GM12878 (cell line): ENCODE results near the gene SPIRE1. TPM values are rescaled to one million over a fixed set of nuclear protein-coding genes. Genes with fewer than 3 reads are reported as not detected.

Experiments used
- ATAC-seq: fragments of 200-7000 bp; cut with Tn5 transposase; 3 replicates; pipeline ENCODE4 v1.9.1; 2020; ENCODE audit warnings: mild to moderate bottlenecking, moderate library complexity
- BruUV-seq: library from RNA; stranded (reverse); fragments of 400-500 nt; replicated peaks from 2 replicates; lab custom pipeline; 2021; lab: Mats Ljungman, UMichigan
- CTCF ChIA-PET: fragments of 300-600 bp; sonication (Branson Sonifier 250); formaldehyde crosslinking; extraction: SDS; loops from one replicate; lab custom pipeline; 2021; ENCODE audit warnings: inconsistent platforms; lab: Yijun Ruan, JAX
- POLR2A ChIA-PET: fragments of 350-600 bp; formaldehyde crosslinking; extraction: SDS; loops from one replicate; lab custom pipeline; 2021; ENCODE audit warnings: inconsistent platforms; lab: Charles Lee
- RAD21 ChIA-PET: fragments of 300-600 bp; sonication (Branson Sonifier 250); formaldehyde crosslinking; loops from one replicate; lab custom pipeline; 2023; ENCODE audit warnings: antibody characterized with exemption; ENCODE audit not compliant: unreplicated experiment; lab: Charles Lee
- SMC1A ChIA-PET: fragments of 300-600 bp; sonication (Branson Sonifier 250); formaldehyde crosslinking; loops from one replicate; lab custom pipeline; 2023; ENCODE audit not compliant: unreplicated experiment, uncharacterized antibody; lab: Charles Lee
- DNase-seq: peaks from one replicate; pipeline ENCODE4 v3.0.0-alpha.2; 2011; ENCODE audit warnings: low read depth, low spot score
- FAIRE-seq: peaks from 3 replicates; lab custom pipeline; 2011; peaks lifted over from hg19 to GRCh38; lab: Jason Lieb, UNC
- H2AFZ ChIP-seq: 2 replicates; pipeline ENCODE4 v1.6.0; 2011; ENCODE audit warnings: low read depth, low read length, control low read depth; ENCODE audit not compliant: control insufficient read depth
- H3K27ac ChIP-seq: 2 replicates; pipeline ENCODE4 v1.5.1; 2011; ENCODE audit warnings: control low read depth; ENCODE audit not compliant: control insufficient read depth, insufficient read depth
- H3K27me3 ChIP-seq, 2 experiments: replicated peaks in 1 of 2; 2 replicates each; pipeline versions ENCODE4 v1.6.0 to v1.6.1; 2011; ENCODE audit warnings: low read length in 1 of 2; ENCODE audit not compliant: control insufficient read depth in 2 of 2, insufficient read depth in 2 of 2
- H3K36me3 ChIP-seq, 2 experiments: 2 replicates each; pipeline ENCODE4 v1.5.1; 2011; ENCODE audit warnings: low read length in 1 of 2; ENCODE audit not compliant: control insufficient read depth in 2 of 2, insufficient read depth in 2 of 2
- H3K4me1 ChIP-seq: 2 replicates; pipeline ENCODE4 v1.6.1; 2011; ENCODE audit warnings: mild to moderate bottlenecking, low read length, moderate library complexity, mixed read lengths; ENCODE audit not compliant: control insufficient read depth, insufficient read depth
- H3K4me2 ChIP-seq: 2 replicates; pipeline ENCODE4 v1.6.0; 2011; ENCODE audit warnings: control low read depth; ENCODE audit not compliant: control insufficient read depth, insufficient read depth
- H3K4me3 ChIP-seq: fragments of 200-600 bp; sonication (generic); 2 replicates; pipeline ENCODE4 v1.5.1; 2016
- H3K79me2 ChIP-seq: 2 replicates; pipeline ENCODE4 v1.6.0; 2011; ENCODE audit warnings: low read length; ENCODE audit not compliant: control insufficient read depth, insufficient read depth
- H3K9ac ChIP-seq: 2 replicates; pipeline ENCODE4 v1.8.0; 2011; ENCODE audit warnings: low read length, control low read depth, mixed read lengths; ENCODE audit not compliant: control insufficient read depth, insufficient read depth
- H3K9me3 ChIP-seq: replicated peaks from 3 replicates; pipeline ENCODE4 v1.5.1; 2011; ENCODE audit warnings: mild to moderate bottlenecking, low read length; ENCODE audit not compliant: control insufficient read depth, insufficient read depth
- H4K20me1 ChIP-seq: 2 replicates; pipeline ENCODE4 v1.6.0; 2011; ENCODE audit not compliant: control insufficient read depth, insufficient read depth
- BCL11A ChIP-seq: IDR thresholded peaks from 2 replicates; pipeline ENCODE4 v1.6.1; 2011; ENCODE audit warnings: low read depth, low read length
- IRF4 ChIP-seq: IDR thresholded peaks from 2 replicates; pipeline ENCODE4 v1.6.1; 2011; ENCODE audit warnings: low read depth, low read length
- NFXL1 ChIP-seq: fragments of 450-650 bp; IDR thresholded peaks from 2 replicates; pipeline ENCODE4 v1.6.1; 2017; ENCODE audit warnings: antibody characterized with exemption, mild to moderate bottlenecking, borderline replicate concordance
- SMAD5 ChIP-seq: IDR thresholded peaks from 2 replicates; pipeline ENCODE4 v1.6.1; 2016; ENCODE audit warnings: antibody characterized with exemption, low read depth
- TAF1 ChIP-seq: IDR thresholded peaks from 2 replicates; pipeline ENCODE4 v1.6.1; 2011; ENCODE audit warnings: mild to moderate bottlenecking, low read depth, low read length, borderline replicate concordance
- ZNF592 ChIP-seq: fragments of 450-650 bp; IDR thresholded peaks from 2 replicates; pipeline ENCODE4 v1.6.1; 2017; ENCODE audit warnings: mild to moderate bottlenecking, moderate library complexity
- ZZZ3 ChIP-seq: IDR thresholded peaks from 2 replicates; pipeline ENCODE4 v1.6.1; 2011; ENCODE audit warnings: low read depth; ENCODE audit not compliant: control insufficient read depth, insufficient read length
- WGBS: methylation state at CpG from one replicate; pipeline ENCODE4 v1.1.6; 2016; ENCODE audit warnings: low lambda C conversion rate; ENCODE audit not compliant: insufficient replicate concordance, insufficient coverage; ENCODE audit errors: missing lambda C conversion rate; 5-methylcytosine and 5-hydroxymethylcytosine counted together
- in situ Hi-C: fragments of 300-500 bp; cut with MboI; formaldehyde crosslinking; loops from 9 replicates; pipeline ENCODE4 v1.14.3; 2018; ENCODE audit warnings: mixed read lengths
- intact Hi-C: fragments of 100-400 bp; cut with micrococcal nuclease; formaldehyde crosslinking; loops from one replicate; pipeline ENCODE4 v1.14.2; 2022; ENCODE audit not compliant: unreplicated experiment
- polyA plus RNA-seq, 11 experiments: library from polyadenylated mRNA; depleted of rRNA in 4 of 11; unstranded in 6 of 11; stranded (reverse) in 5 of 11; fragments of >200 nt; fragmentation: Nextera tagmentation in 4 of 11; fragmentation: Illumina TruSeq in 1 of 11; extraction: Ambion mirVana in 4 of 11; extraction: Trizol in 1 of 11; gene quantifications; 1 replicate in 1 of 11; 2 replicates in 10 of 11; pipeline versions ENCODE4 v1.2.1 to v1.2.3, GENCODE V29; 2011 to 2016; ENCODE audit warnings: inconsistent platforms in 2 of 11, missing spikeins in 2 of 11, low read depth in 1 of 11
- total RNA-seq, 4 experiments: library from RNA; depleted of rRNA in 3 of 4; stranded (reverse); fragments of >200 nt in 3 of 4; fragmentation: Illumina TruSeq in 1 of 4; extraction: Trizol in 1 of 4; gene quantifications; 2 replicates each; pipeline versions ENCODE4 v1.2.1 to v1.2.3, GENCODE V29; 2013 to 2021
- TF ChIP-seq, protein P1 (sequence below): IDR thresholded peaks from 2 replicates; pipeline ENCODE4 v1.6.1; 2011; ENCODE audit warnings: borderline replicate concordance, low read depth, mild to moderate bottlenecking, moderate library complexity, low read length; ENCODE audit not compliant: insufficient read depth, poor library complexity, severe bottlenecking
- TF ChIP-seq, protein P2 (sequence below), 3 experiments: IDR thresholded peaks in 2 of 3; conservative IDR thresholded peaks in 1 of 3; 2 replicates each; pipeline ENCODE4 v1.5.1; 2011; ENCODE audit warnings: low read depth in 3 of 3, low read length in 3 of 3, mild to moderate bottlenecking in 3 of 3, control low read depth in 2 of 3, moderate library complexity in 2 of 3, inconsistent platforms in 1 of 3, mixed read lengths in 1 of 3; ENCODE audit not compliant: control insufficient read depth in 2 of 3, insufficient read depth in 1 of 3; ENCODE audit errors: extremely low read depth in 1 of 3

SPIRE1 gene
- total and polyA plus RNA-seq, 10 of the 15 experiments (the other 5 are each of a cell fraction or from before 2014, with no cell fraction given): 0.18 to 9.2 (median 4.3) TPM

DNA sequence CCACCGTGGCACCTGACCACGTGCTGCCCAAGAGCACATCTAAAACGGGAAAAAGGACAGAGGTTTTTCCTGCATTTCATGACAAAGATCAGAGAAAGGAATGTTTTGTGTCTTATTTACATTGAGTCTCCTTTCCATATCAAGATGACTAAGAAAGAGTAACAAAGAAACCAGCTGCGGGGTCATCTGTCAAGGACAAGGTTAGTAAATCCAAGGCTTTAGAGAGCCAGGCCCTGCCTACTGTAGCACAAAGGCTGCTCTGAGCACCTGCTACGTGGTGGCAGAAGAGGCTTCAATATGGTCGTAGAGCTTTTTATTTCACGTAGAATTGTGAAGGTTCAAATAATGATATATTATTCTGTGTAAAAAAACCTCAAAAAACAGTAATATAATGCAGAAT is 199.1 kb downstream of the SPIRE1 start (continued):
- TF ChIP-seq ZNF592: no peak
- no peak for TF ChIP-seq TAF1
- TF ChIP-seq, protein P1, sequence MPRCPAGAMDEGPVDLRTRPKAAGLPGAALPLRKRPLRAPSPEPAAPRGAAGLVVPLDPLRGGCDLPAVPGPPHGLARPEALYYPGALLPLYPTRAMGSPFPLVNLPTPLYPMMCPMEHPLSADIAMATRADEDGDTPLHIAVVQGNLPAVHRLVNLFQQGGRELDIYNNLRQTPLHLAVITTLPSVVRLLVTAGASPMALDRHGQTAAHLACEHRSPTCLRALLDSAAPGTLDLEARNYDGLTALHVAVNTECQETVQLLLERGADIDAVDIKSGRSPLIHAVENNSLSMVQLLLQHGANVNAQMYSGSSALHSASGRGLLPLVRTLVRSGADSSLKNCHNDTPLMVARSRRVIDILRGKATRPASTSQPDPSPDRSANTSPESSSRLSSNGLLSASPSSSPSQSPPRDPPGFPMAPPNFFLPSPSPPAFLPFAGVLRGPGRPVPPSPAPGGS: no peak
- TF ChIP-seq ZZZ3: no peak

GRCh38 chr18:12456441-12456840 is 201.5 kb downstream of the SPIRE1 start:
- WGBS: 79% methylated on average over 3 of the region's 3 CpGs
- ChIA-PET RAD21 (no interaction called here), CTCF (no interaction called here), SMC1A (no interaction called here), POLR2A (no interaction called here)
- Histone ChIP-seq H3K4me3 (no peak overlapping the region), H2AFZ (no peak overlapping the region), H3K4me2 (no peak overlapping the region), H3K36me3 (no peaks in the 10 kb centered on the region), H3K9me3 (no peaks in the 10 kb centered on the region), H4K20me1 (no peaks in the 10 kb centered on the region), H3K9ac (no peak overlapping the region), H3K27ac (no peak overlapping the region), H3K4me1 (no peaks in the 10 kb centered on the region), H3K79me2 (no peaks in the 10 kb centered on the region), H3K27me3 (no peaks in the 10 kb centered on the region; a peak in 1 of 4 replicates)
- DNase-seq: no peak
- no TSS peak for BruUV-seq
- intact Hi-C loops: no loop called here
- ATAC-seq: no peak
- FAIRE-seq: no peak
- in situ Hi-C loops: no loop called here
- no peak for TF ChIP-seq SMAD5
- TF ChIP-seq BCL11A: no peak
- no peak for TF ChIP-seq IRF4
- TF ChIP-seq, protein P2, sequence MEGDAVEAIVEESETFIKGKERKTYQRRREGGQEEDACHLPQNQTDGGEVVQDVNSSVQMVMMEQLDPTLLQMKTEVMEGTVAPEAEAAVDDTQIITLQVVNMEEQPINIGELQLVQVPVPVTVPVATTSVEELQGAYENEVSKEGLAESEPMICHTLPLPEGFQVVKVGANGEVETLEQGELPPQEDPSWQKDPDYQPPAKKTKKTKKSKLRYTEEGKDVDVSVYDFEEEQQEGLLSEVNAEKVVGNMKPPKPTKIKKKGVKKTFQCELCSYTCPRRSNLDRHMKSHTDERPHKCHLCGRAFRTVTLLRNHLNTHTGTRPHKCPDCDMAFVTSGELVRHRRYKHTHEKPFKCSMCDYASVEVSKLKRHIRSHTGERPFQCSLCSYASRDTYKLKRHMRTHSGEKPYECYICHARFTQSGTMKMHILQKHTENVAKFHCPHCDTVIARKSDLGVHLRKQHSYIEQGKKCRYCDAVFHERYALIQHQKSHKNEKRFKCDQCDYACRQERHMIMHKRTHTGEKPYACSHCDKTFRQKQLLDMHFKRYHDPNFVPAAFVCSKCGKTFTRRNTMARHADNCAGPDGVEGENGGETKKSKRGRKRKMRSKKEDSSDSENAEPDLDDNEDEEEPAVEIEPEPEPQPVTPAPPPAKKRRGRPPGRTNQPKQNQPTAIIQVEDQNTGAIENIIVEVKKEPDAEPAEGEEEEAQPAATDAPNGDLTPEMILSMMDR (IDR thresholded peaks at IDR 0.05 in 2 of 3, conservative IDR thresholded peaks at IDR 0.05 in 1 of 3; ENCODE audit: control insufficient read depth in 2 of 3, extremely low read depth in 1 of 3, insufficient read depth in 1 of 3, low read depth in 3 of 3, low read length in 3 of 3): no peak
- TF ChIP-seq NFXL1: no peak
